Measurements from ENCODE around the gene CLIP1. TPM values are rescaled to one million over a fixed set of nuclear protein-coding genes. Genes with fewer than 3 reads are reported as not detected.

The CLIP1 gene
- polyA plus RNA-seq, 1 of the 3 experiments (the other 2 are of a cell fraction): 33.9 TPM

DNA sequence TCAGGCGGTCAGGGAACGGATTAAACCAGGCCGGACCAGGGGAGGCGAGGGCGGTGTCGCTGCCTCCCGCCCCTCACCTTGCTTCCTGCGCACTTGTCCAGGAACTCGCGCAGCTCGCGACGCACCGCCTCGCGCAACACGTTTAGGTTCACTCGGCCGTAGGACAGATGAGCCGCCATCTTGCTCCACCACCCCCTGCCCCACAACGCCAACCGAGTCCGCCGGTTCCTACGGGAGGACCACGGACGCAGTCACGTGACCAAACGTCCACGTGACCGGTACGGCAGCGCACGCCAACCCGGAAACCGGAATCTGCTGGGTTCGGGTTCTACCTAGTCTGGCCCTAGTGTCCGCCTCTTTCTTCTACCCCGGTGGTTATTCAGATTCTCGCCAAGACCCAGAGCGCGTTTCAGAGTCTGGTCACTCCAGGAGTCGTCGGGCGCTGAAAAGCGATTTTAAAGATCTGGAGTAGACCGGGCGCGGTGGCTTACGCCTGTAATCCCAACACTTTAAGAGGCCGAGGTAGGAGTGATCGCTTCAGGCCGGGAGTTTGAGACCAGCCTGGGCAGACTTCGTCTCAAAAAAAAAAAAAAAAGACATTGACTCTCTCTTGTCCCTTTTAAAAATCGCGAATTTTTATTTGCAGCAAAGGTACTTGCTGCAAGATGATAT lies 156.1 kb downstream of the CLIP1 start, which contains the start of gene VPS33A (continued):
- peak; percentile 81 for TF ChIP-seq NFIC (IDR thresholded peaks at IDR 0.05; ENCODE audit: borderline replicate concordance)
- TF ChIP-seq, protein P1, sequence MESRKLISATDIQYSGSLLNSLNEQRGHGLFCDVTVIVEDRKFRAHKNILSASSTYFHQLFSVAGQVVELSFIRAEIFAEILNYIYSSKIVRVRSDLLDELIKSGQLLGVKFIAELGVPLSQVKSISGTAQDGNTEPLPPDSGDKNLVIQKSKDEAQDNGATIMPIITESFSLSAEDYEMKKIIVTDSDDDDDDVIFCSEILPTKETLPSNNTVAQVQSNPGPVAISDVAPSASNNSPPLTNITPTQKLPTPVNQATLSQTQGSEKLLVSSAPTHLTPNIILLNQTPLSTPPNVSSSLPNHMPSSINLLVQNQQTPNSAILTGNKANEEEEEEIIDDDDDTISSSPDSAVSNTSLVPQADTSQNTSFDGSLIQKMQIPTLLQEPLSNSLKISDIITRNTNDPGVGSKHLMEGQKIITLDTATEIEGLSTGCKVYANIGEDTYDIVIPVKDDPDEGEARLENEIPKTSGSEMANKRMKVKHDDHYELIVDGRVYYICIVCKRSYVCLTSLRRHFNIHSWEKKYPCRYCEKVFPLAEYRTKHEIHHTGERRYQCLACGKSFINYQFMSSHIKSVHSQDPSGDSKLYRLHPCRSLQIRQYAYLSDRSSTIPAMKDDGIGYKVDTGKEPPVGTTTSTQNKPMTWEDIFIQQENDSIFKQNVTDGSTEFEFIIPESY (IDR thresholded peaks at IDR 0.05; ENCODE audit: borderline replicate concordance, low read depth): peak; percentile 51; the same call in 1 of the 2 replicates
- no peak for TF ChIP-seq RAD21 (IDR thresholded peaks at IDR 0.05; ENCODE audit: low read length)
- TF ChIP-seq, protein P2, sequence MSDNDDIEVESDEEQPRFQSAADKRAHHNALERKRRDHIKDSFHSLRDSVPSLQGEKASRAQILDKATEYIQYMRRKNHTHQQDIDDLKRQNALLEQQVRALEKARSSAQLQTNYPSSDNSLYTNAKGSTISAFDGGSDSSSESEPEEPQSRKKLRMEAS (IDR thresholded peaks at IDR 0.05; ENCODE audit: low read depth): peak; percentile 94
- TF ChIP-seq MEF2A (IDR thresholded peaks at IDR 0.05; ENCODE audit: borderline replicate concordance, low read depth): no peak
- TF ChIP-seq FOXM1 (IDR thresholded peaks at IDR 0.05; ENCODE audit: low read depth): peak; percentile 16; the same call in 1 of the 2 replicates
- TF ChIP-seq EP300 (IDR thresholded peaks at IDR 0.05; ENCODE audit: borderline replicate concordance in 1 of 2, low read depth in 1 of 2, low read length in 1 of 2): peak; percentile 10 to 58; a peak in 2 of 4 replicates
- peak; percentile 82 for TF ChIP-seq GABPA (IDR thresholded peaks at IDR 0.05; ENCODE audit: low read depth)
- TF ChIP-seq RXRA (IDR thresholded peaks at IDR 0.05; ENCODE audit: borderline replicate concordance, low read depth): no peak
- TF ChIP-seq YY1 (IDR thresholded peaks at IDR 0.05; ENCODE audit: low read depth): peak; percentile 90
- TF ChIP-seq, protein P3, sequence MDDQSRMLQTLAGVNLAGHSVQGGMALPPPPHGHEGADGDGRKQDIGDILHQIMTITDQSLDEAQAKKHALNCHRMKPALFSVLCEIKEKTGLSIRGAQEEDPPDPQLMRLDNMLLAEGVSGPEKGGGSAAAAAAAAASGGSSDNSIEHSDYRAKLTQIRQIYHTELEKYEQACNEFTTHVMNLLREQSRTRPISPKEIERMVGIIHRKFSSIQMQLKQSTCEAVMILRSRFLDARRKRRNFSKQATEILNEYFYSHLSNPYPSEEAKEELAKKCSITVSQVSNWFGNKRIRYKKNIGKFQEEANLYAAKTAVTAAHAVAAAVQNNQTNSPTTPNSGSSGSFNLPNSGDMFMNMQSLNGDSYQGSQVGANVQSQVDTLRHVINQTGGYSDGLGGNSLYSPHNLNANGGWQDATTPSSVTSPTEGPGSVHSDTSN (IDR thresholded peaks at IDR 0.05): peak; percentile 59
- peak; percentile 100 for TF ChIP-seq ELF1 (IDR thresholded peaks at IDR 0.05)
- peak; percentile 43; the same call in 1 of the 2 replicates for TF ChIP-seq TCF12 (IDR thresholded peaks at IDR 0.05)
- TF ChIP-seq TEAD4 (IDR thresholded peaks at IDR 0.05; ENCODE audit: borderline replicate concordance, insufficient read depth): no peak
- TF ChIP-seq RFX5 (IDR thresholded peaks at IDR 0.05; ENCODE audit: low read length): no peak

DNA sequence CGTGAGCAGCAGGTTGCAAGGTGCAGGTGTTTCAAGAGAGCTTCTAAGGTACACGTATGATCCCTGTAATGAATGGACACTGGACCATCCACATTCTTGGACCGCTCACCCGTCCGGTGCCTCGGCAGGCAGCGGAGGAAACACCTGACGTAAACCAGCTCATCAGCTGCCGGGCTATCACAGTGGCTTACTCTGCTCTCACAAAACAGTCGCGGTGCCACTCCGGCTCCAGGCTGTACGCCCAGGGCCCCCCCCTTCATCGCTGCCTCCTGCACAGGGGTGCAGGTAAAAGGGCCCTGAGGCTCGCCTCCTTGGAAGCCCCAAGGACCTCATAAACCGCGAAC lies 156.6 kb downstream of the CLIP1 start:
- peaks cover 0 to 4% of the 10 kb centered on the region in 2 experiments; a peak in 1 of 4 replicates for H3K4me1 ChIP-seq (ENCODE audit: control insufficient read depth in 1 of 2, insufficient read depth in 2 of 2, low read depth in 1 of 2, low read length in 1 of 2)
- DNase-seq: no peak
- peaks cover 20% of the 10 kb centered on the region in 2 experiments for H3K36me3 ChIP-seq (replicated peaks in 1 of 2; ENCODE audit: control insufficient read depth in 1 of 2, insufficient read depth in 2 of 2, low read length in 1 of 2)
- peak overlapping the region; percentile 86 to 89 for H3K27ac ChIP-seq (ENCODE audit: low read depth in 2 of 2, low read length in 1 of 2)
- peaks cover 26% of the 10 kb centered on the region; the same call in 1 of the 2 replicates for H3K79me2 ChIP-seq (ENCODE audit: insufficient read depth)
- ChIA-PET CTCF (interaction anchor here (0.9 to 1.3 kb wide), 2 partner anchors 27 to 40 kb away, joined by 3 to 4 read pairs; partner anchors contain the start of gene DIABLO), POLR2A (interaction anchor here (1.0 to 1.3 kb wide), 2 partner anchors 22 to 38 kb away, joined by 3 to 7 read pairs; no protein-coding TSS in a partner anchor)
- no peaks in the 10 kb centered on the region for H4K20me1 ChIP-seq (ENCODE audit: insufficient read depth)
- no peaks in the 10 kb centered on the region for H3K9me2 ChIP-seq
- peaks cover 21% of the 10 kb centered on the region for H3F3A ChIP-seq (replicated peaks; ENCODE audit: insufficient read depth)
- no peaks in the 10 kb centered on the region for H3K27me3 ChIP-seq (ENCODE audit: insufficient read depth)
- peak overlapping the region; percentile 84 to 86 for H3K4me3 ChIP-seq (ENCODE audit: low read depth in 2 of 2, low read length in 1 of 2)
- no peaks in the 10 kb centered on the region for H3K9me3 ChIP-seq
- H2AFZ ChIP-seq (ENCODE audit: low read depth): peak overlapping the region; percentile 88
- peak overlapping the region; percentile 91 for H3K9ac ChIP-seq
- WGBS (ENCODE audit: low lambda C conversion rate): 0% methylated on average over 12 of the region's 17 CpGs
- H3K4me2 ChIP-seq: peak overlapping the region; percentile 87
- 0 out of 2 replicates have a peak, but pooled peaks have one; percentile 0 for TF ChIP-seq RAD21 (IDR thresholded peaks at IDR 0.05; ENCODE audit: low read length)
- no peak for TF ChIP-seq EZH2phosphoT487 (IDR thresholded peaks at IDR 0.05; ENCODE audit: borderline replicate concordance, low read depth)
